ENCODE data around the gene SIK1. TPM values are rescaled to one million over a fixed set of nuclear protein-coding genes. Genes with fewer than 3 reads are reported as not detected.

Gene SIK1
- total and polyA plus RNA-seq, 2 donors (not counting 3 experiments of a cell fraction or from before 2014, with no cell fraction given) = 0.59 to 3.3 TPM

GRCh38 chr21:43373362-43374227 is 53.3 kb downstream of the SIK1 start:
- POLR2A ChIA-PET = no interaction called here
- dilution Hi-C loops (cut with MboI; ENCODE audit: extremely low pct_ligation_motif_present, low sequenced_read_pairs) = no loop called here

More at GRCh38 chr21:43373362-43374227, 53.3 kb downstream of the SIK1 start:
- Histone ChIP-seq H3K9me1 (replicated peaks; ENCODE audit: control insufficient read depth, extremely low read depth, insufficient read depth, low read length) (no peaks in the 10 kb centered on the region), H3K27me3 (ENCODE audit: control insufficient read depth in 2 of 2, insufficient read depth in 2 of 2, low read length in 2 of 2) (peaks cover 0 to 1% of the 10 kb centered on the region in 2 experiments), H3K9ac (replicated peaks; ENCODE audit: extremely low read depth, insufficient read depth, low read length) (no peak overlapping the region), H4K20me1 (replicated peaks; ENCODE audit: control insufficient read depth, extremely low read depth, insufficient read depth, low read length) (no peaks in the 10 kb centered on the region), H3K4me3 (replicated peaks in 1 of 3; ENCODE audit: insufficient read depth in 1 of 3, low read depth in 1 of 3, low read length in 3 of 3) (no peak overlapping the region), H3K36me3 (ENCODE audit: control insufficient read depth in 2 of 2, extremely low read depth in 1 of 2, insufficient read depth in 2 of 2, low read length in 2 of 2) (no peaks in the 10 kb centered on the region), H3K4me1 (ENCODE audit: control insufficient read depth, extremely low read depth, insufficient read depth, low read length) (no peaks in the 10 kb centered on the region), H2AFZ (ENCODE audit: low read depth, low read length) (no peak overlapping the region), H3K4me2 (ENCODE audit: insufficient read depth, low read length) (no peak overlapping the region), H3K27ac (ENCODE audit: insufficient read depth, low read depth, low read length) (no peak overlapping the region), H3K9me3 (replicated peaks; ENCODE audit: control insufficient read depth, insufficient read depth, low read length) (no peaks in the 10 kb centered on the region), H3K79me2 (ENCODE audit: control insufficient read depth, insufficient read depth, low read length) (no peaks in the 10 kb centered on the region)
- intact Hi-C loops (cut with micrococcal nuclease) = no loop called here
- CTCF ChIA-PET = no interaction called here
- TF ChIP-seq CTCF (IDR thresholded peaks at IDR 0.05; ENCODE audit: extremely low read depth in 1 of 2, insufficient read depth in 1 of 2, low read depth in 1 of 2, low read length in 2 of 2) (no peak), JUN (IDR thresholded peaks at IDR 0.05; ENCODE audit: borderline replicate concordance, insufficient read depth, insufficient read length, low read depth) (no peak), POLR2A (IDR thresholded peaks at IDR 0.05; ENCODE audit: low read depth, low read length) (no peak), EZH2 (IDR thresholded peaks at IDR 0.05; ENCODE audit: borderline replicate concordance, low read depth, low read length, severe bottlenecking) (no peak), MAX (IDR thresholded peaks at IDR 0.05; ENCODE audit: insufficient read depth, insufficient read length) (no peak), GATA2 (IDR thresholded peaks at IDR 0.05; ENCODE audit: insufficient read depth, insufficient read length, low read depth, low read length) (no peak), POLR2AphosphoS5 (IDR thresholded peaks at IDR 0.05; ENCODE audit: insufficient read depth, low read depth, low read length) (no peak), MYC (IDR thresholded peaks at IDR 0.05; ENCODE audit: low read depth, low read length) (no peak)
- no TSS peak for BruUV-seq (replicated peaks)
- FAIRE-seq = no peak
- DNase-seq (ENCODE audit: low read depth, low spot score) = no peak

Data from endothelial cell of umbilical vein (primary cell).